Ascending aorta (tissue), 2 donors: ENCODE measurements around the gene PFN3. TPM values are rescaled to one million over a fixed set of nuclear protein-coding genes. Genes with fewer than 3 reads are reported as not detected.
"Not testable (repeated sequence)": the region's sequence is repeated elsewhere in the genome, so short reads cannot be mapped to it uniquely, and the experiment has no call there.

Experiments used
- DNase-seq, 2 donors: peaks; one replicate each; pipeline ENCODE4 v3.0.0-alpha.2; 2019; ENCODE audit warnings: low spot score in 2 of 2
- H3K27ac ChIP-seq, 2 donors: fragments of 200-600 bp; sonication (generic); one replicate each; pipeline ENCODE4 v1.5.1; 2016 to 2017; ENCODE audit warnings: mild to moderate bottlenecking in 1 of 2
- H3K27me3 ChIP-seq: fragments of 200-600 bp; sonication (generic); one replicate; pipeline ENCODE4 v1.5.1; 2017
- H3K36me3 ChIP-seq, 2 donors: fragments of 200-600 bp; sonication (generic); one replicate each; pipeline ENCODE4 v1.5.1; 2016
- H3K4me1 ChIP-seq, 2 donors: fragments of 200-600 bp; sonication (generic); one replicate each; pipeline ENCODE4 v1.5.1; 2016 to 2017; ENCODE audit warnings: mild to moderate bottlenecking in 1 of 2
- H3K4me3 ChIP-seq, 2 donors: fragments of 200-600 bp; sonication (generic); one replicate each; pipeline ENCODE4 v1.5.1; 2016 to 2017; ENCODE audit warnings: mild to moderate bottlenecking in 1 of 2
- H3K9me3 ChIP-seq, 2 donors: fragments of 200-600 bp; sonication (generic); one replicate each; pipeline ENCODE4 v1.5.1; 2016
- CTCF ChIP-seq, 3 experiments: fragments of 200-600 bp in 2 of 3; fragments of 450-650 bp in 1 of 3; sonication (generic) in 2 of 3; IDR thresholded peaks; one replicate each; pipeline ENCODE4 v1.5.1; 2016 to 2019; ENCODE audit warnings: antibody characterized with exemption in 3 of 3, mild to moderate bottlenecking in 1 of 3, moderate library complexity in 1 of 3
- intact Hi-C: fragments of 100-400 bp; cut with DNase I; formaldehyde crosslinking; loops from one replicate; pipeline ENCODE4 v1.15.1; 2023
- total RNA-seq: library from RNA; depleted of rRNA; stranded (reverse); fragments of >200 nt; gene quantifications from one replicate; pipeline ENCODE4 v1.1.0, GENCODE V29; 2016

The PFN3 gene
- total RNA-seq, 1 donor from 2014 or later: not detected

DNA sequence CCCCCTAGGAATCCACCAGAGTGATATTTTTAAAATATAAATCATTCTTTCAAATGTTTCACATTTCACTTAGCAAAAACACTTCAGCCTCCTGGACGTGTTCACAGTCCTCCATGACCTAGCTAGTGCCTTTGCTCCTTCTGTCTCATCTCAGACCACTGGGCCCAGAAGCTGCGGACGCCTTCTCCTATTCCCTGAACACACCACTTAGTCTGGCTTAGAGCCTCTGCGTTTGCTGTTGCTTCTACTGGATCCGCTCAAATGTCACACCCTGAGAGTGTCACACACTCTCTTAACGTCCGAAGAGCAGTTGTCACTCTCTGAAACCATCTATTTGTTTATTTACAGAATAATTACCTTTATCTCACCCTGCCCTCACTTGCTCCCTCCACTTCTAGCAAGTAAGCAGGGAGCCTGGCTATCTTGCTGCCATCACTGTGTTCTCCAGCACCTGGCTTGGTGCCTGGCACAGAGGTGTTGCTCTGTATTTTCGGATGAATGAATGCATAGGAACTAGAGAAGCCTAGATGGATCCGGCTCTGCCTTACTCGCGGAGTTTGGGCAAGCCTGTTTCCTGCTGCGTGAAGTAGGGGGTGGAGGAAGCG lies 24.8 kb upstream of the PFN3 start:
- H3K36me3 ChIP-seq: peaks cover 0 to 2% of the 10 kb centered on the region in 2 donors
- no peak for TF ChIP-seq CTCF (IDR thresholded peaks at IDR 0.05)
- peaks cover 14 to 15% of the 10 kb centered on the region in 2 donors for H3K4me1 ChIP-seq
- no peaks in the 10 kb centered on the region for H3K9me3 ChIP-seq
- H3K27ac ChIP-seq: peak overlapping the region; percentile 82 to 83
- DNase-seq: no peak
- intact Hi-C loops: loop anchor here (10.0 kb wide), 1 partner anchor 780 kb away; the partner anchor contains the start of gene HNRNPAB
- peak overlapping the region; percentile 46 to 62 for H3K4me3 ChIP-seq
- no peaks in the 10 kb centered on the region for H3K27me3 ChIP-seq

- H3K9me3 ChIP-seq: no peaks in the 10 kb centered on the region
- no peaks in the 10 kb centered on the region for H3K27me3 ChIP-seq
- H3K4me3 ChIP-seq: no peak overlapping the region
- no peak for TF ChIP-seq CTCF (IDR thresholded peaks at IDR 0.05)
- intact Hi-C loops: loop anchor here (10.0 kb wide), 1 partner anchor 781 kb away; the partner anchor contains the start of gene HNRNPAB
- H3K4me1 ChIP-seq: peaks cover 14 to 15% of the 10 kb centered on the region in 2 donors
- H3K27ac ChIP-seq: no peak overlapping the region
- DNase-seq: no peak
- no peaks in the 10 kb centered on the region for H3K36me3 ChIP-seq
These were observed 23.2 kb upstream of the PFN3 start for GRCh38 chr5:177423671-177424070.

DNA sequence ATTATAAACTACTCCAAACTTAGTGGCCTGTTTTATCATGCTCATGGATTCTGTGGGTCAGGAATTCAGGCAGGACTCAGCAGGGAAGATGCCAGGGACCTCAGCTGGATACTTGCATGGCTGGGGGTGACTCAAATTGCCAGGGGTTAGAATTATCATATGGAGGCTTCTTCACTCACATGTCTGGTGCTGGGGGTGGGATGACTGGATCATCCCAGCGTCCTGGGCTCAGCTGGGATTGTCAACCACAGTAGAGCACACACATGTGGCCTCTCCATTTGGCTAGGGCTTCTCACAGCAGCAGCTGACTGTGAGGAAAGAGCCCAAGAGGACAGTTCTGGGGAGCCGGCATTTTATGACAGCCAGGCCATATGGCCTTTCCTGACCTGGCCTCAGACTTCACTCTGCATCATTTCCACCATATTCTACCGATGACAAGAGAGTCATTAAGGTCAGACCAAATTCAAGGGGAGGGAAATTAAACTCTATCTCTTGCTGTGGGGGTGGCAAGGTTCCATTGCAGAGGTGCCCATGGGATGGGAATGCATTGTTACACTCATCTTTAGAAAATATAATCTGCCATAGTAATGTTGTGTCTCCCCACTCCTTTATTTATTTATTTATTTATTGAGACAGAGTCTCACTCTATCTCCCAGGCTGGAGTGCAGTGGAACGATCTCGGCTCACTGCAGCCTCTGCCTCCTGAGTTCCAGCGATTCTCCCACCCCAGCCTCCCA lies 20.8 kb upstream of the PFN3 start:
- no peak overlapping the region for H3K27ac ChIP-seq
- no peak overlapping the region for H3K4me3 ChIP-seq
- no peak for TF ChIP-seq CTCF (IDR thresholded peaks at IDR 0.05)
- H3K36me3 ChIP-seq: no peaks in the 10 kb centered on the region
- no peaks in the 10 kb centered on the region for H3K9me3 ChIP-seq
- no peaks in the 10 kb centered on the region for H3K27me3 ChIP-seq
- intact Hi-C loops: loop anchor here (10.0 kb wide), 1 partner anchor 784 kb away; the partner anchor contains the start of gene HNRNPAB
- DNase-seq: no peak
- H3K4me1 ChIP-seq: peaks cover 3 to 5% of the 10 kb centered on the region in 2 donors

- DNase-seq, H3K4me3 ChIP-seq, H3K27me3 ChIP-seq, H3K27ac ChIP-seq, H3K4me1 ChIP-seq, H3K36me3 ChIP-seq, H3K9me3 ChIP-seq: not testable (repeated sequence)
- intact Hi-C loops: loop anchor here (10.0 kb wide), 1 partner anchor 784 kb away; the partner anchor contains the start of gene HNRNPAB
These were observed 20.0 kb upstream of the PFN3 start for GRCh38 chr5:177420472-177420871.

- no peaks in the 10 kb centered on the region for H3K27me3 ChIP-seq
- H3K9me3 ChIP-seq: no peaks in the 10 kb centered on the region
- DNase-seq: no peak
- H3K4me3 ChIP-seq: no peak overlapping the region
- no peak for TF ChIP-seq CTCF (IDR thresholded peaks at IDR 0.05)
- no peaks in the 10 kb centered on the region for H3K4me1 ChIP-seq
- no peaks in the 10 kb centered on the region for H3K36me3 ChIP-seq
- intact Hi-C loops: no loop called here
- no peak overlapping the region for H3K27ac ChIP-seq
These were observed 18.6 kb upstream of the PFN3 start for GRCh38 chr5:177419046-177419445.

DNA sequence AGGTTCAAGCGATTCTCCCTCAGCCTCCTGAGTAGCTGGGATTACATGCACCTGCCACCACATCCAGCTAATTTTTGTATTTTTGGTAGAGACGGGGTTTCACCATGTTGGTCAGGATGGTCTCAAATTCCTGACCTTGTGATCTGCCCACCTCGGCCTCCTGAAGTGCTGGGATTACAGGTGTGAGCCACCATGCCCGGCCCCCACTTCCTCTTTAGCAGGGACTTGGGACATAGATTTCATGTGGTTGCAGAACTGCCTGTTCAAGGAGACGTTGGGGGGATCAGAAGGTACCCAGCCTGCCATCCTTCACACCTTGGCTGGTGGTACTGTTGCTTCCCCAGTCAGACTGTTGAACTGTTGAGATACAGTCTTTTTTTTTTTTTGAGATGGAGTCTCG lies 16.6 kb upstream of the PFN3 start:
- H3K4me1 ChIP-seq, H3K27me3 ChIP-seq, H3K4me3 ChIP-seq, H3K27ac ChIP-seq, intact Hi-C loops, DNase-seq, H3K36me3 ChIP-seq, H3K9me3 ChIP-seq: not testable (repeated sequence)
